ENCODE measurements around the gene LRP1B. TPM values are rescaled to one million over a fixed set of nuclear protein-coding genes. Genes with fewer than 3 reads are reported as not detected.

The LRP1B gene
- total RNA-seq, 2 experiments from 2014 or later: not detected

DNA sequence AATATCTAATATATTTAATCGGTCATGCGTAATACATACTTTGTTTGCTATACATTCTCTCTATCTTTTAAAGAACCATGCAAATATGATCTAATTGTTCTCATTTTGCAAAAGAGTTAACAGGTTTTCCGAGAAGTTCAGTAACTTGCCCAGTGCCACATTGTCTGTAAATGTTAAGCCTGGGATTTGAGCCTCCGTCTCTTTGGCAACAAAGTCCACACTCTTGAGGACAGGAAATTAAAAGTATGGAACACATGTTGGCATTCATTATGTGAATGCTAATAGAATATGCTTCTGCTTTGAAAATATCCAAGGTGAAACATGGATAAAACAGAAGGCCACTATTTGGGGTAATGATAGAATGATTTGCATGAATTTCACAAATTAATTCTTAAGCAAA, 85.2 kb downstream of the LRP1B start:
- Mint-ChIP-seq H3K9me3 (no peaks in the 10 kb centered on the region), H3K4me1 (no peaks in the 10 kb centered on the region), H3K4me3 (no peak overlapping the region), H3K36me3 (ENCODE audit: low read depth) (no peaks in the 10 kb centered on the region), H3K27ac (no peak overlapping the region), H3K27me3 (no peaks in the 10 kb centered on the region)
- POLR2A ChIA-PET: no interaction called here
- no peak for DNase-seq
- CTCF ChIA-PET: no interaction called here

DNA sequence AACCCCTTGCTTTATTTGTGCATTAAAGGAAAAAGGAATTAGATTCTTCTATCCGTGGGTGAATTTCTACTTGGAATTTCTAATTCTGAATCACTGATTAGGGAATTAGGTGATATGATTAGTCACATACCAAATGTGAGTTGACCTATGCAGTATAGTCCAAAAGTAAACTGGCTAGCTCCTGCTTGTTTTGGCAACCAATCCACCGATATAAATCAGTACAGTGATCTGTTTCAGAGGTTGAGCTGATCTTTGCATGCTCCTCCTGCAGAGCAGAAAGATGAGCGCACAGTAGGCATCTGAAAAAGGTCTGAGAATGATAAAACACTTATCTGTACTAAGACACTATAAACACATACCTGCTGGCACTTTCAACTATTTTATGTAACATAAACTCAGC, 86.6 kb downstream of the LRP1B start:
- Mint-ChIP-seq H3K27me3 (no peaks in the 10 kb centered on the region), H3K27ac (no peak overlapping the region), H3K4me3 (no peak overlapping the region), H3K36me3 (ENCODE audit: low read depth) (no peaks in the 10 kb centered on the region), H3K4me1 (no peaks in the 10 kb centered on the region), H3K9me3 (no peaks in the 10 kb centered on the region)
- POLR2A ChIA-PET: no interaction called here
- no peak for DNase-seq
- CTCF ChIA-PET: no interaction called here

GRCh38 chr2:142042536-142043199, 88.1 kb downstream of the LRP1B start:
- Mint-ChIP-seq H3K4me1 (no peaks in the 10 kb centered on the region), H3K4me3 (no peak overlapping the region), H3K27me3 (no peaks in the 10 kb centered on the region), H3K36me3 (ENCODE audit: low read depth) (no peaks in the 10 kb centered on the region), H3K27ac (no peak overlapping the region), H3K9me3 (no peaks in the 10 kb centered on the region)
- DNase-seq: no peak
- POLR2A ChIA-PET: no interaction called here
- CTCF ChIA-PET: no interaction called here

- H3K9me3 Mint-ChIP-seq: no peaks in the 10 kb centered on the region
- H3K4me1 Mint-ChIP-seq: no peaks in the 10 kb centered on the region
- ChIA-PET CTCF (no interaction called here), POLR2A (no interaction called here)
- H3K4me3 Mint-ChIP-seq: no peak overlapping the region
- H3K27me3 Mint-ChIP-seq: no peaks in the 10 kb centered on the region
- H3K27ac Mint-ChIP-seq: no peak overlapping the region
- H3K36me3 Mint-ChIP-seq (ENCODE audit: low read depth): no peaks in the 10 kb centered on the region
- DNase-seq: no peak
Observed at GRCh38 chr2:142041996-142042395, 88.8 kb downstream of the LRP1B start.

DNA sequence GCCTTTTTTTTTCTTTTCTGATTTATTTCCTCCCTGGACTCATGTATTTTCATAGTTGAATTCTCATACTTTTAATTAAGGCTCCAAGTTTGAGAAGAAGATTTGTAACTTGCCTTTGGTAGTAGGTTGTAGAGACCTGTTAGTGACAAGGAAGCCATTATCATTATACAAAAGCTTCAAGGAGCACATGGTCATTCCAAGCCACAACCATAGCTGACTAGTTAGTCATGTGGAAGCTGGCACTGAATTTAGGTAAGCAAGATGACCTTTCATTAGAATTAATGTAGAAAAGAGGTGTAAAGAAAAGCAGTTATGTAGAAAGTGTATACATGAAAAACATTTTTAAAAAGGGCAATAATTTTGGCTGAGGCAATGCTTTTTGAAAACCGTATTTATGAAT, 89.7 kb downstream of the LRP1B start:
- DNase-seq: no peak
- Mint-ChIP-seq H3K27ac (no peak overlapping the region), H3K36me3 (ENCODE audit: low read depth) (no peaks in the 10 kb centered on the region), H3K4me3 (no peak overlapping the region), H3K9me3 (no peaks in the 10 kb centered on the region), H3K27me3 (no peaks in the 10 kb centered on the region), H3K4me1 (no peaks in the 10 kb centered on the region)
- CTCF ChIA-PET: no interaction called here
- POLR2A ChIA-PET: no interaction called here

GRCh38 chr2:142040556-142040955, 90.3 kb downstream of the LRP1B start:
- ChIA-PET POLR2A (no interaction called here), CTCF (no interaction called here)
- no peaks in the 10 kb centered on the region for H3K4me1 Mint-ChIP-seq

DNA sequence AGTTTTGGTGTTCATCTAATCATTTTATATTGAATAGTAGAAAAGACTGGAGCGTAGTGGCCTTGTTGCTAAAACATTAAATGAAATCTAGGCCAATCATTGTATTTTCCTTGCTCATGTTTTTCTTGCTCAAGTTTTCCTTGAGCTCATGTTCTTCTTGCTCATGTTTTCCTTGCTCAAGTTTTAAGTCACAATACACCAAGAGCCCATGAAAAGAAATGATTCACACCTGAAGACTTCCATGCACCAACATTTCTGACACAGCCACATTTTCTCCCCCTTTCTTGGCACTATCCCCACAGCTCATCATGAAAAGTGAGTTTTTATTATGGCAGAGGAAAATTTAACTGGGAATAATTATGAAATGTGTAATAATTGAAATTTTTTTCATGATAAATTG, 92.0 kb downstream of the LRP1B start:
- Mint-ChIP-seq H3K27ac (no peak overlapping the region), H3K9me3 (no peaks in the 10 kb centered on the region), H3K36me3 (ENCODE audit: low read depth) (no peaks in the 10 kb centered on the region), H3K4me3 (no peak overlapping the region), H3K4me1 (no peaks in the 10 kb centered on the region), H3K27me3 (no peaks in the 10 kb centered on the region)
- CTCF ChIA-PET: no interaction called here
- POLR2A ChIA-PET: no interaction called here
- no peak for DNase-seq

More at GRCh38 chr2:142040556-142040955, 90.3 kb downstream of the LRP1B start:
- no peak for DNase-seq
- Mint-ChIP-seq H3K27me3 (no peaks in the 10 kb centered on the region), H3K4me3 (no peak overlapping the region), H3K36me3 (ENCODE audit: low read depth) (no peaks in the 10 kb centered on the region), H3K9me3 (no peaks in the 10 kb centered on the region), H3K27ac (no peak overlapping the region)

DNA sequence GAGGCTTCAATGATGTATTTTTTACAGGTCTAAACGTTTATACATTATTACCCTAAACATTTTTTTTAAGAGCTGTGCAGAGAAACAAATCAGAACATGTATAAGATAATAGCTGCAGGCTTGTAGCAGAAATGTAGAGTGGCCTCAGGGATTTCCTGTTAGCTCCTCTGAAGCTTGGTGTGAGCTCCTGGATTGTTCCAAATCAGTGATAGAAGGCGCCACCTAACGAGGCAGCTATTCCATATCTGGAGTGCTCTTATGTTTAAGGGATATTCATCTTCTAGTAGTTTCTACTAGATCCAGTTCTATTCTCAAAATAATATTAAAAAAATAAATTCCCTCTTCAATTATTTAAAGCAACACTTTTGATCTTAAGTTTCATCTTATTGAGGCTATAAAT, 93.1 kb downstream of the LRP1B start:
- no peak for DNase-seq
- H3K9me3 Mint-ChIP-seq: no peaks in the 10 kb centered on the region
- H3K27me3 Mint-ChIP-seq: no peaks in the 10 kb centered on the region
- no peak overlapping the region for H3K4me3 Mint-ChIP-seq
- H3K27ac Mint-ChIP-seq: no peak overlapping the region
- H3K4me1 Mint-ChIP-seq: no peaks in the 10 kb centered on the region
- CTCF ChIA-PET: no interaction called here
- no peaks in the 10 kb centered on the region for H3K36me3 Mint-ChIP-seq (ENCODE audit: low read depth)
- POLR2A ChIA-PET: no interaction called here

- Mint-ChIP-seq H3K4me1 (no peaks in the 10 kb centered on the region), H3K27me3 (no peaks in the 10 kb centered on the region), H3K4me3 (no peak overlapping the region), H3K9me3 (no peaks in the 10 kb centered on the region), H3K36me3 (ENCODE audit: low read depth) (no peaks in the 10 kb centered on the region), H3K27ac (no peak overlapping the region)
- no peak for DNase-seq
- ChIA-PET CTCF (no interaction called here), POLR2A (no interaction called here)
Observed at GRCh38 chr2:142037066-142037465, 93.8 kb downstream of the LRP1B start.

GRCh38 chr2:142033393-142033792, 97.4 kb downstream of the LRP1B start:
- ChIA-PET POLR2A (no interaction called here), CTCF (no interaction called here)
- H3K27ac Mint-ChIP-seq: no peak overlapping the region
- no peaks in the 10 kb centered on the region for H3K27me3 Mint-ChIP-seq
- DNase-seq: no peak
- H3K4me1 Mint-ChIP-seq: no peaks in the 10 kb centered on the region
- H3K4me3 Mint-ChIP-seq: no peak overlapping the region
- H3K36me3 Mint-ChIP-seq (ENCODE audit: low read depth): no peaks in the 10 kb centered on the region
- H3K9me3 Mint-ChIP-seq: no peaks in the 10 kb centered on the region

- Mint-ChIP-seq H3K4me3 (no peak overlapping the region), H3K27ac (no peak overlapping the region), H3K9me3 (no peaks in the 10 kb centered on the region), H3K27me3 (no peaks in the 10 kb centered on the region), H3K36me3 (ENCODE audit: low read depth) (no peaks in the 10 kb centered on the region), H3K4me1 (no peaks in the 10 kb centered on the region)
- CTCF ChIA-PET: no interaction called here
- no peak for DNase-seq
- POLR2A ChIA-PET: no interaction called here
Observed at GRCh38 chr2:142031656-142032055, 99.2 kb downstream of the LRP1B start.

DNA sequence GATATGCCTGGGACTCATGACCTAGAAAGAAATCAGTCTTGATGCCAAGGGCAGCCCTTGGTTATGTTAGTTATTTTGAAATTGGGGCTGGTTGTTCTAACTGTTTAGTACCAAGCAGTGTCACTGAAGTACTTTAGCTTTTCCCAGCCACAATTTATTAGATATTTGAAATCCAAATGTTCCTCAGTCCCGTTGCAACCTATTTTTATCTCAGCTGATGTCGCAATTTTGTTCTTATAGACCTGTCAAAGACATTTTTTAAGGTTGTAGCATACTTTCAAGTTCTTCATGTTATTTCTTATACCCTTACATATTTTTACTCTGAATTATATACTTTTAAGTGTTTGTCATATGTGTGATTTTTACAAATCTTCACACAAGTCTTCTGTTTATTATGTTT, 100.1 kb downstream of the LRP1B start:
- no peaks in the 10 kb centered on the region for H3K27me3 Mint-ChIP-seq
- H3K9me3 Mint-ChIP-seq: no peaks in the 10 kb centered on the region
- no peaks in the 10 kb centered on the region for H3K4me1 Mint-ChIP-seq
- H3K36me3 Mint-ChIP-seq (ENCODE audit: low read depth): no peaks in the 10 kb centered on the region
- no peak overlapping the region for H3K27ac Mint-ChIP-seq
- POLR2A ChIA-PET: no interaction called here
- no peak for DNase-seq
- H3K4me3 Mint-ChIP-seq: no peak overlapping the region
- CTCF ChIA-PET: no interaction called here

GRCh38 chr2:142029974-142030373, 100.8 kb downstream of the LRP1B start:
- Mint-ChIP-seq H3K36me3 (ENCODE audit: low read depth) (no peaks in the 10 kb centered on the region), H3K9me3 (no peaks in the 10 kb centered on the region), H3K27me3 (no peaks in the 10 kb centered on the region), H3K27ac (no peak overlapping the region), H3K4me3 (no peak overlapping the region), H3K4me1 (no peaks in the 10 kb centered on the region)
- no peak for DNase-seq
- CTCF ChIA-PET: no interaction called here
- POLR2A ChIA-PET: no interaction called here

- H3K4me1 Mint-ChIP-seq: no peaks in the 10 kb centered on the region
- no peak overlapping the region for H3K4me3 Mint-ChIP-seq
- H3K27me3 Mint-ChIP-seq: no peaks in the 10 kb centered on the region
- ChIA-PET POLR2A (no interaction called here), CTCF (no interaction called here)
- H3K9me3 Mint-ChIP-seq: no peaks in the 10 kb centered on the region
- H3K36me3 Mint-ChIP-seq (ENCODE audit: low read depth): no peaks in the 10 kb centered on the region
- no peak for DNase-seq
- no peak overlapping the region for H3K27ac Mint-ChIP-seq
Observed at GRCh38 chr2:142025394-142025793, 105.4 kb downstream of the LRP1B start.

Measured in activated CD4-positive, alpha-beta T cell treated with anti-CD3 and anti-CD28 coated beads, Interleukin-2, amount 10 ng/mL, durations not matched to agents 7 days and 5 days (primary cell).